ENCODE data around the gene PSAP. TPM values are rescaled to one million over a fixed set of nuclear protein-coding genes. Genes with fewer than 3 reads are reported as not detected.
"Not testable (repeated sequence)": the region's sequence is repeated elsewhere in the genome, so short reads cannot be mapped to it uniquely, and the experiment has no call there.

PSAP gene
- total RNA-seq, 1 donor from 2014 or later = 1,672 TPM

DNA sequence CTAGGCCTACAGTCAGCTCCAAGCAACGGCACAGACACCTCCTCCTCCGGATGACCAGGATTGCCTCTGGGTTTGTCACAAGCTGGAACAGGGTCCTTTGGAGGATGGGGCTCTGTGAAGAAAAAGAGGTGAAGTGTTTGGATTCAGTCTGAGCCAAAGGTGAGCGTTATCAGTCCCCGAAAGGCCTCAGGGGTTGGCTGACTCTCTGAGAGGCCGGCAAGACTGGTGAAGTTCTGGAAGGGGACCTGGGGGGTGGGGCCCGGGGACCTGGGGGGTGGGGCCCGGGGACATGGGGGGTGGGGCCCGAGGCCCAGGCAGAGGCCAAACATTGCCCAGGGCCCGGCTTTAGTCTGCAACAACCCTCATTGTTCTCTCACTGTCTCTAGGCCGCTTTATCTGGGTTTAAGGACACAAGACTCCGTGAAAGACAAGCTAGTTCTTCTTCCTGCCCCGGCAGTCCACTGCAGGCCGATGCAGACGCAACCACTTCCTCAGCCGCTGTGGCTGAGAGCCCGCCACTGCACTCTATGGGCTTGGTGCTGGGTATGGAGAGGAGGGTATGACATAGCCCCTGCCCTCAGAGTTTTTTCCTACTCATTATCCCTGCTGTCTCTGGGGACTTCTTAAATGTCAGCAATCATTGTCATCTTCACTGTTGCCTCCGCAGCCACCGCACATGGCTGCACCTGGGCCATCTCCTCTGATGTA, 27.4 kb upstream of the PSAP start:
- H3K4me1 ChIP-seq = peaks cover 5% of the 10 kb centered on the region
- no peaks in the 10 kb centered on the region for H3K27me3 ChIP-seq (ENCODE audit: low read depth)
- DNase-seq = peak; percentile 33
- intact Hi-C loops (cut with micrococcal nuclease) = no loop called here
- H3K9me3 ChIP-seq (replicated peaks) = no peaks in the 10 kb centered on the region
- no peaks in the 10 kb centered on the region for H3K36me3 ChIP-seq
- TF ChIP-seq, protein P1, sequence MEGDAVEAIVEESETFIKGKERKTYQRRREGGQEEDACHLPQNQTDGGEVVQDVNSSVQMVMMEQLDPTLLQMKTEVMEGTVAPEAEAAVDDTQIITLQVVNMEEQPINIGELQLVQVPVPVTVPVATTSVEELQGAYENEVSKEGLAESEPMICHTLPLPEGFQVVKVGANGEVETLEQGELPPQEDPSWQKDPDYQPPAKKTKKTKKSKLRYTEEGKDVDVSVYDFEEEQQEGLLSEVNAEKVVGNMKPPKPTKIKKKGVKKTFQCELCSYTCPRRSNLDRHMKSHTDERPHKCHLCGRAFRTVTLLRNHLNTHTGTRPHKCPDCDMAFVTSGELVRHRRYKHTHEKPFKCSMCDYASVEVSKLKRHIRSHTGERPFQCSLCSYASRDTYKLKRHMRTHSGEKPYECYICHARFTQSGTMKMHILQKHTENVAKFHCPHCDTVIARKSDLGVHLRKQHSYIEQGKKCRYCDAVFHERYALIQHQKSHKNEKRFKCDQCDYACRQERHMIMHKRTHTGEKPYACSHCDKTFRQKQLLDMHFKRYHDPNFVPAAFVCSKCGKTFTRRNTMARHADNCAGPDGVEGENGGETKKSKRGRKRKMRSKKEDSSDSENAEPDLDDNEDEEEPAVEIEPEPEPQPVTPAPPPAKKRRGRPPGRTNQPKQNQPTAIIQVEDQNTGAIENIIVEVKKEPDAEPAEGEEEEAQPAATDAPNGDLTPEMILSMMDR (IDR thresholded peaks at IDR 0.05; ENCODE audit: borderline replicate concordance) = no peak
- no peak overlapping the region for H3K27ac ChIP-seq (replicated peaks)
- H3K4me3 ChIP-seq = no peak overlapping the region

DNA sequence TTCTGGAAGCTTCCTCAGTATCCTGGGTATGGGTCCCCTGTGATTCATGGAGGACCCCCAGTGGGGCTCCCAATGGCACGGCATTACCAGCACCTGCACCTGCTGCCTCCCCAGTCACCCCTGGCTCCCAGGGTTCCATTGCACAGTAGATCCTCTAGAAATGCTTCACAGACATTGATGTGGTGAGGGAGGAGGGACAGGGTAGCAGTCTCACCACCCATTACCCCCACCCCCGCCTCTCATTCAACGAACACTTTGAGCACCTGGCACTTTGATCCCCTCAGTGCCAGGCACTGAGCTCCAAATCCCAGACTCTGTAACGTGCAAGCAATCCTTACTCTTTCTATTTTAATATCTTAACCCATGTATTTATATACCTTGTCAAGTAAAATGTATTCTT, 26.8 kb upstream of the PSAP start:
- TF ChIP-seq, protein P1 (IDR thresholded peaks at IDR 0.05; ENCODE audit: borderline replicate concordance) = no peak
- intact Hi-C loops (cut with micrococcal nuclease) = no loop called here
- H3K27ac ChIP-seq (replicated peaks) = no peak overlapping the region
- H3K4me3 ChIP-seq = no peak overlapping the region
- H3K9me3 ChIP-seq (replicated peaks) = no peaks in the 10 kb centered on the region
- DNase-seq = no peak
- H3K36me3 ChIP-seq = no peaks in the 10 kb centered on the region
- H3K4me1 ChIP-seq = peaks cover under 1% of the 10 kb centered on the region
- no peaks in the 10 kb centered on the region for H3K27me3 ChIP-seq (ENCODE audit: low read depth)

DNA sequence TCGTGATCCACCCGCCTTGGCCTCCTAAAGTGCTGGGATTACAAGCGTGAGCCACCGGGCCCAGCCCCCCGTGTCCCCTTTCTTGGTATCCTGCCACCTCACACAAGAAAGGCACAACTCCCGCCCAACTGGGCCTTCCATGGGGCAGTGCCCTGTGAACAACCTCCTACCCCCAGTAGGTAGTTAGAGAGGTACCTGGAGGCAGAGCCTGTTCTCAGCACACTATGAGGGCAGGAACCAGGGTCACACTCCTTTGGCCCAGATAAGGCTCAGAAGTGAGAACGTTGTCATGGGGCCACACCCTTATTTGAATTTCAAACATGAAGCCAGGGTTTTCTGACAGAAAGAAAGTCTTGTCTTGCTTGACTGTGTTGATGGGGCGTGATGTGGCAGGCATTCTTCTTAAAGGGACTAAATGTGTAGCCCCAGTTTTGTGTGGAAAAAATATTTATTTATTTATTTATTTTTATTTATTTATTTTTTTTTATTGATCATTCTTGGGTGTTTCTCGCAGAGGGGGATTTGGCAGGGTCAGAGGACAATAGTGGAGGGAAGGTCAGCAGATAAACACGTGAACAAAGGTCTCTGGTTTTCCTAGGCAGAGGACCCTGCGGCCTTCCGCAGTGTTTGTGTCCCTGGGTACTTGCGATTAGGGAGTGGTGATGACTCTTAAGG, 23.8 kb upstream of the PSAP start:
- DNase-seq; intact Hi-C loops (cut with micrococcal nuclease); H3K27ac ChIP-seq (replicated peaks); H3K9me3 ChIP-seq (replicated peaks); H3K4me1 ChIP-seq; H3K36me3 ChIP-seq; H3K27me3 ChIP-seq (ENCODE audit: low read depth); H3K4me3 ChIP-seq: not testable (repeated sequence)

DNA sequence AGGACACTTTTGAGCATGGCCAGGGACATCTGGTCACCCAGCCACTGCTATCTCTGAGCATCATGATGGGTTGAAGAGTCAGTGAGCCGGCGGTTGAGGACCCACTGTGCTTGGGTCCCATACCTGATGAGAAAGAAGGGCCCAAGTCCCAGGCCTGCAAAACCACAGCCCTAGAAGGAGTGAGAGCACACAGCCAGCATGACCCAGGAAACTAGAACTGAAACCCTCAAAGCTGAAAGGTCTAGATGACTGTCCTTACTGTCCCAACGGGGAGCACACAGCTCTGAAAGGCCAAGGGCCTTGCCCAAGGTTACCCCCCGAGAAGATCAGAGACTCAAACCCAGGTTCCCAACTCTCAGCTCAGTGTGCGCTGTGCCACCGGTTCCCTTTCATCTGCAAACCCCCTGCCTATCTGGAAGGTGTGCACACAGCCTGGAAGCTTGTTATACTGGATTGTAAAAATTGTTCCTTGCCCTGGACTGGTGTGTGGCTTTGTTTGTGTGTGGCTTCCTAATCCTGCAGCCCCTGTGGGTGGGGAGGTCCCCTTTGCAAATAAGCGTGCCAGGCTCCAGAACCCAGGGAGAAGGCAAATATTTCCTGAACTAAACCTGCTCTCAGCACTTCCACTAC, 22.6 kb upstream of the PSAP start:
- H3K27me3 ChIP-seq (ENCODE audit: low read depth) = no peaks in the 10 kb centered on the region
- DNase-seq = no peak
- no peak overlapping the region for H3K4me3 ChIP-seq
- no peak overlapping the region for H3K27ac ChIP-seq (replicated peaks)
- intact Hi-C loops (cut with micrococcal nuclease) = no loop called here
- no peaks in the 10 kb centered on the region for H3K4me1 ChIP-seq
- no peaks in the 10 kb centered on the region for H3K9me3 ChIP-seq (replicated peaks)
- TF ChIP-seq, protein P1 (IDR thresholded peaks at IDR 0.05; ENCODE audit: borderline replicate concordance) = no peak
- H3K36me3 ChIP-seq = no peaks in the 10 kb centered on the region

DNA sequence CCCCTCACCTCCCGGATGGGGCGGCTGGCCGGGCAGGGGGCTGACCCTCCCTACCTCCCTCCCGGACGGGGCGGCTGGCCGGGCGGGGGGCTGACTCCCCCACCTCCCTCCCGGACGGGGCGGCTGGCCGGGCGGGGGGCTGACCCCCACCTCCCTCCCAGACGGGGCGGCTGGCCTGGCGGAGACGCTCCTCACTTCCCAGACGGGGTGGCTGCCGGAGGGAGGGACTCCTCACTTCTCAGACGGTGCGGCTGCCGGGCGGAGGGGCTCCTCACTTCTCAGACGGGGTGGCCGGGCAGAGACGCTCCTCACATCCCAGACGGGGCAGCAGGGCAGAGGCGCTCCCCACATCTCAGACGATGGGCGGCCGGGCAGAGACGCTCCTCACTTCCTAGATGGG, 18.6 kb upstream of the PSAP start:
- H3K27ac ChIP-seq (replicated peaks); H3K4me3 ChIP-seq; intact Hi-C loops (cut with micrococcal nuclease); H3K36me3 ChIP-seq; DNase-seq; H3K4me1 ChIP-seq; H3K27me3 ChIP-seq (ENCODE audit: low read depth); H3K9me3 ChIP-seq (replicated peaks): not testable (repeated sequence)

DNA sequence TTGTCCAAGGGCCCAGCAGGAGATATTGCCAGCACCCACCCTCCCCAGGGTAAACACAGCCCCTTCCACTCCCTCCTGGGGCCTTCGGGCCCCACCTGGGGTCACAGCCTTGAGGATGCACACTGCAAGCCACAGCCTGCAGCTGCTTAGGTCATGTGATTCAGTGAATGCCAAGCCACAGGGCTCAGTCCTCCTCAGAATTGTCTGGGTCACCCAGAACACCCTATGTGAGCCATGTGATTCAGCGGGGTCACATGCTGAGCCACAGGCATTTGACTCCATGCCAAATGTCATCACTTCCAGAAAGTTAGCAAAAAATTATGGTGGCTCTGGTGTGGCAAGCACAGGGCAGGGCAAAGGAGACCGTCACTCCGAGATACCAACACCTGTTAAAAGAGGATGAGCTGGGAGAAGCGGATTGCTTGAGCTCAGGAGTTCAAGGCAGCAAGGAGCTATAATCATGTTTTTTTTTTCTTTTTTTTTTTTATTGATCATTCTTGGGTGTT, 17.2 kb upstream of the PSAP start:
- TF ChIP-seq, protein P1 (IDR thresholded peaks at IDR 0.05; ENCODE audit: borderline replicate concordance) = no peak
- Histone ChIP-seq H3K9me3 (replicated peaks) (no peaks in the 10 kb centered on the region), H3K27me3 (ENCODE audit: low read depth) (no peaks in the 10 kb centered on the region), H3K36me3 (no peaks in the 10 kb centered on the region), H3K4me1 (peaks cover 5% of the 10 kb centered on the region), H3K4me3 (no peak overlapping the region), H3K27ac (replicated peaks) (no peak overlapping the region)
- intact Hi-C loops (cut with micrococcal nuclease) = no loop called here
- DNase-seq = peak; percentile 29

Data from left ventricle myocardium inferior (tissue), 1 donor.